ENCODE results near the gene RINT1. TPM values are rescaled to one million over a fixed set of nuclear protein-coding genes. Genes with fewer than 3 reads are reported as not detected.

The RINT1 gene
- total and polyA plus RNA-seq, 3 donors from 2014 or later: 17.0 to 29.4 (median 21.1) TPM

DNA sequence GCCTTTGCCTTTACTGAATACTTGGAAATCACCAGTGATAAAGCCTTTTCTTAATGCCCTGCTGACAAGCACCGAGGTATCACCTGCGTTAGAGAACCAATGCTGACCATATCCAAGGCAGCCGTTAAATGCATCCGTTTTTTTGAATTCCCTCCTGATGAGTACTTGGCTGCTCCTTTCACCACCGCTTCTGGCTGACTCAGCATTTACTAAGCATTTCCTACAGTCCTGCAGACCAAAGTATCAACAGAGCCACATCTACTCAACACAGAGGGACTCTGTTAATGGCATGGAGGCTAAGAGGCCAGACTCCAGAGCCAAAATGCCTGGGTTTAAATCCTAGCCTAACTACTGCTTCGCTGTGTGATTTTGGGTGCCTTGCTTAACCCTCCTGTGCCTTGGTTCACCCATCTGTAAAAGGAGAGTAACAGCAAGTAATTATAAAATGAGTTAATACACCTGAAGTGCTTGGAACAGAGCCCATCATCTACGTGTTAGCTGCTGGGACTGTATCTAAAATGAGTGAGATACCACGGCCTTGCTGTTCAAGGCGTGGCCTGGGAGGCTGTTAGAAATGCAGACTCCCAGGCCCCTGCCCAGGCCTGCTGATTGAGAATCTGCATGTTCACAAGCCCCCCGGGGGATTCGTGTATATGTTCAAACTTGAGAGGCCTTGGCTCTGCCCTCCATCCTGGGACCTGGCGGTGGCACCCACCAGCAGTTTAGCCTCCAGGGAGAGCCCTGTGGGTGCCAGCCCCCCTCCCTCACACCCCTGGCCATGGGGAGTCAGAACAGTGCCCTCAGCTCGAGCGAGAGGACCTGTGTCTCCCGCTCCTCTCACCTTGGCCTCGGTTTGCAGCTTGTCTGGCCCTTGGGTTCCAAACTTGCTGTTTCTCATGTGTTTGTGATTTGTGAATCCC, 80.1 kb downstream of the RINT1 start:
- DNase-seq: no peak
- Histone ChIP-seq H3K9me3 (no peaks in the 10 kb centered on the region), H3K27ac (no peak overlapping the region), H3K27me3 (no peaks in the 10 kb centered on the region), H3K4me1 (no peaks in the 10 kb centered on the region), H3K4me3 (no peak overlapping the region), H3K36me3 (ENCODE audit: low read depth, missing control alignments) (no peaks in the 10 kb centered on the region)
- WGBS, 2 donors: 81 to 86% methylated on average over 16 of the region's 16 CpGs
- TF ChIP-seq POLR2A (IDR thresholded peaks at IDR 0.05): no peak
- TF ChIP-seq, protein P1, sequence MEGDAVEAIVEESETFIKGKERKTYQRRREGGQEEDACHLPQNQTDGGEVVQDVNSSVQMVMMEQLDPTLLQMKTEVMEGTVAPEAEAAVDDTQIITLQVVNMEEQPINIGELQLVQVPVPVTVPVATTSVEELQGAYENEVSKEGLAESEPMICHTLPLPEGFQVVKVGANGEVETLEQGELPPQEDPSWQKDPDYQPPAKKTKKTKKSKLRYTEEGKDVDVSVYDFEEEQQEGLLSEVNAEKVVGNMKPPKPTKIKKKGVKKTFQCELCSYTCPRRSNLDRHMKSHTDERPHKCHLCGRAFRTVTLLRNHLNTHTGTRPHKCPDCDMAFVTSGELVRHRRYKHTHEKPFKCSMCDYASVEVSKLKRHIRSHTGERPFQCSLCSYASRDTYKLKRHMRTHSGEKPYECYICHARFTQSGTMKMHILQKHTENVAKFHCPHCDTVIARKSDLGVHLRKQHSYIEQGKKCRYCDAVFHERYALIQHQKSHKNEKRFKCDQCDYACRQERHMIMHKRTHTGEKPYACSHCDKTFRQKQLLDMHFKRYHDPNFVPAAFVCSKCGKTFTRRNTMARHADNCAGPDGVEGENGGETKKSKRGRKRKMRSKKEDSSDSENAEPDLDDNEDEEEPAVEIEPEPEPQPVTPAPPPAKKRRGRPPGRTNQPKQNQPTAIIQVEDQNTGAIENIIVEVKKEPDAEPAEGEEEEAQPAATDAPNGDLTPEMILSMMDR (IDR thresholded peaks at IDR 0.05): no peak
- intact Hi-C loops (cut with DNase I; ENCODE audit: low total_unique reads): no loop called here

DNA sequence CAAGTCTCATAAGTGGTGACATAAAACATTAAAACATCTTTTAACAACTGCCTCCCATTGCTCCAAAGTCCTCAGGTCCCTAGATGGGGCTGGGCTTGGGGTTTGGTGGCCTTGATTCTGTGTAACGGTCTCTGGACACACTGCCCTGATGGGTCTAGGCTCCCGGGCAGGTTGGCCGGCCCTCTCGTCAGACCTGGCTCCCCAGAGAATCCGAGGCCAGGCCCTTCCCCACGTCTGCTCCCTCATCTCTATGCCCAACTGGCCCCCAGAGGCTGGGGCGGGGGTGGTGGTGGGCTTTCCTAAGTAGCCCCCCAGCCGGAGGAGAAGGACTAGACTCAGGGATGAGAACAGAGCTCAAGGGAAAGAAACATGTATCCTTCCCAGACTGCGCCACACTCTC, 80.8 kb downstream of the RINT1 start:
- 92 to 98% methylated on average over 9 of the region's 9 CpGs for WGBS, 2 donors

DNA sequence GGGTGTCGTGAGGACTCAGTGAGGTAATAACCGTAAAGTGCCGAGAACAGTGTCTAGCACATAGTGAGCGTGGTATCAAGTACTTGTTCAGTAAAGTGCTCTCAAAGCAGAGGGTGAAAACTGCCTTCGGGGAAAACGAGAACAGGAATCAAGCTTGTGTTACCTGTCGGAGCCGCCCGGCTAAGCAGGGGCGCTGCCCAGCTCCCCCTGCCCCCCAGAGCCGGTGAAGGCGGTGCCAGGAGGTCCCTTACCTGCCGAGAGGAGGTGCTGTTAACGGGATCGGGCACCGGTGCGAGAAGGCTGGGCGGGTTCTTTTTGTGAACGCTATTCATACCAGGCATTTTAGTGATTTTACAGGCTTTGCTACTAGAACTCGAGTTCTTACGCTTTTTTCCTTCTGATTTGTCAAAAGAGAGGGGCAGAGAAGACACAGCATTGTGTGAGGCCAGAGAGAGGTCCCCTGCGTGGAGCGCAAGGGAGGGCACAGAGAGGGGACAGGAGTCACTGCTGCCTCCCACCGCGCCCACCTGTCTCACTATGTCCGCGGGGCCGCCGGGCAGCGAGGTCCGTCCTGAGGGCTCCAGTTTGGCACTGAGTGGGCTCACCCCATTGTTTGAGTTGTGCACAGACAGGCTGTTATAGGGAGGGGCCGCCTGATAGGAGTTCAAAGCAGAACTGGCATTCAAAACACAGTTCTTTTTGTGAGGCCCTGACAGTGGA, 81.8 kb downstream of the RINT1 start:
- 93 to 94% methylated on average over 29 to 32 of the region's 32 CpGs for WGBS, 2 donors
- Histone ChIP-seq H3K4me1 (no peaks in the 10 kb centered on the region), H3K36me3 (ENCODE audit: low read depth, missing control alignments) (no peaks in the 10 kb centered on the region), H3K27me3 (no peaks in the 10 kb centered on the region), H3K4me3 (no peak overlapping the region), H3K27ac (no peak overlapping the region), H3K9me3 (no peaks in the 10 kb centered on the region)
- intact Hi-C loops (cut with DNase I; ENCODE audit: low total_unique reads): no loop called here
- no peak for DNase-seq
- TF ChIP-seq POLR2A (IDR thresholded peaks at IDR 0.05): no peak
- TF ChIP-seq, protein P1 (IDR thresholded peaks at IDR 0.05): no peak

More for the DNA sequence above, 80.8 kb downstream of the RINT1 start:
- no peak for TF ChIP-seq POLR2A (IDR thresholded peaks at IDR 0.05)
- TF ChIP-seq, protein P1 (IDR thresholded peaks at IDR 0.05): no peak
- H3K4me1 ChIP-seq: no peaks in the 10 kb centered on the region
- H3K27ac ChIP-seq: no peak overlapping the region
- intact Hi-C loops (cut with DNase I; ENCODE audit: low total_unique reads): no loop called here
- no peak overlapping the region for H3K4me3 ChIP-seq
- no peak for DNase-seq
- H3K36me3 ChIP-seq (ENCODE audit: low read depth, missing control alignments): no peaks in the 10 kb centered on the region
- no peaks in the 10 kb centered on the region for H3K27me3 ChIP-seq
- no peaks in the 10 kb centered on the region for H3K9me3 ChIP-seq

DNA sequence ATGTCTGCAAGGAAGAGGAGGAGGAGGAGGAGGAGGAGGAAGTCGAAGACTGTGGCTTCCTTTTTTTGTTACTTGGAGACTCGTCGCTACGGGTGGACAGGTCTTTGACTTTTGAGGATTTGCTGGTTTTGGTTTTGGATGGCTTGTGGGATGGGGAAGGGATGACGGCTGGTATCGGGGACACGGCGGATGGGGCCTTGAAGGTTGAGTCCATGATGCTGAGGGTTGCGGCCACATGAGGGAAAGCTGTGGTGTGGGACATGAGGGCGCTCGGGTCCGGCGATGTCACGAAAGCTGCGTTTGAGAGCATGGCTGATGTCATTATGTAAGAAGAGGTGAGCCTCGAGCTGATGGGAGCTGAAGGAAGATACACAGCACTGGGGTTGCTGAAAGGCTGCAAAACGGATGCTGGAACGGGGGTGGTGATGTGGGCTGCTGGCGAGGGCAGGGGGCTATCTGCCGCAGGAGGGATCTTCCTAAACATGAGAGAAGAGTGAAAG, 82.4 kb downstream of the RINT1 start:
- no peak overlapping the region for H3K27ac ChIP-seq
- H3K4me3 ChIP-seq: no peak overlapping the region
- intact Hi-C loops (cut with DNase I; ENCODE audit: low total_unique reads): no loop called here
- 88 to 90% methylated on average over 20 of the region's 20 CpGs for WGBS, 2 donors
- no peak for DNase-seq
- no peak for TF ChIP-seq POLR2A (IDR thresholded peaks at IDR 0.05)
- TF ChIP-seq, protein P1 (IDR thresholded peaks at IDR 0.05): no peak
- H3K27me3 ChIP-seq: no peaks in the 10 kb centered on the region
- no peaks in the 10 kb centered on the region for H3K4me1 ChIP-seq
- H3K36me3 ChIP-seq (ENCODE audit: low read depth, missing control alignments): no peaks in the 10 kb centered on the region
- no peaks in the 10 kb centered on the region for H3K9me3 ChIP-seq

Other genes with a start within 250 kb of the RINT1 start
- gene SRPK2, start 143.3 kb upstream of the RINT1 start, total RNA-seq: 100 to 1,000 TPM; 181 to 293 TPM
- 226 TPM for gene SRPK2, start 143.3 kb upstream of the RINT1 start, polyA plus RNA-seq (ENCODE audit: insufficient read depth, low read depth, low replicate concordance)
- gene PUS7, start 9.9 kb upstream of the RINT1 start, total RNA-seq: 10 to 100 TPM; 10.6 to 18.0 TPM
- gene PUS7, start 9.9 kb upstream of the RINT1 start, polyA plus RNA-seq (ENCODE audit: insufficient read depth, low read depth, low replicate concordance): 8.7 TPM
- gene EFCAB10, start 49.3 kb downstream of the RINT1 start, total RNA-seq: 1 to 10 TPM; 6.9 to 9.8 TPM
- gene EFCAB10, start 49.3 kb downstream of the RINT1 start, polyA plus RNA-seq (ENCODE audit: insufficient read depth, low read depth, low replicate concordance): 50.9 TPM

All from testis (tissue), 3 donors.